ENCODE measurements around the gene BCL10. TPM values are rescaled to one million over a fixed set of nuclear protein-coding genes. Genes with fewer than 3 reads are reported as not detected.

BCL10 gene
- total RNA-seq, 4 donors from 2014 or later: 17.8 to 34.4 (median 22.2) TPM

GRCh38 chr1:85320371-85321131 lies 44.1 kb upstream of the BCL10 start:
- no peak overlapping the region for H3K4me3 ChIP-seq (ENCODE audit: low read depth, poor library complexity, severe bottlenecking)
- 61 to 65% methylated on average over 2 of the region's 2 CpGs for WGBS, 2 donors
- intact Hi-C loops (cut with DNase I; ENCODE audit: low total_unique reads): no loop called here
- no peak for DNase-seq (ENCODE audit: low spot score in 2 of 2)
- TF ChIP-seq, protein P1, sequence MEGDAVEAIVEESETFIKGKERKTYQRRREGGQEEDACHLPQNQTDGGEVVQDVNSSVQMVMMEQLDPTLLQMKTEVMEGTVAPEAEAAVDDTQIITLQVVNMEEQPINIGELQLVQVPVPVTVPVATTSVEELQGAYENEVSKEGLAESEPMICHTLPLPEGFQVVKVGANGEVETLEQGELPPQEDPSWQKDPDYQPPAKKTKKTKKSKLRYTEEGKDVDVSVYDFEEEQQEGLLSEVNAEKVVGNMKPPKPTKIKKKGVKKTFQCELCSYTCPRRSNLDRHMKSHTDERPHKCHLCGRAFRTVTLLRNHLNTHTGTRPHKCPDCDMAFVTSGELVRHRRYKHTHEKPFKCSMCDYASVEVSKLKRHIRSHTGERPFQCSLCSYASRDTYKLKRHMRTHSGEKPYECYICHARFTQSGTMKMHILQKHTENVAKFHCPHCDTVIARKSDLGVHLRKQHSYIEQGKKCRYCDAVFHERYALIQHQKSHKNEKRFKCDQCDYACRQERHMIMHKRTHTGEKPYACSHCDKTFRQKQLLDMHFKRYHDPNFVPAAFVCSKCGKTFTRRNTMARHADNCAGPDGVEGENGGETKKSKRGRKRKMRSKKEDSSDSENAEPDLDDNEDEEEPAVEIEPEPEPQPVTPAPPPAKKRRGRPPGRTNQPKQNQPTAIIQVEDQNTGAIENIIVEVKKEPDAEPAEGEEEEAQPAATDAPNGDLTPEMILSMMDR (IDR thresholded peaks at IDR 0.05): no peak
- no peak for TF ChIP-seq POLR2A (IDR thresholded peaks at IDR 0.05)

DNA sequence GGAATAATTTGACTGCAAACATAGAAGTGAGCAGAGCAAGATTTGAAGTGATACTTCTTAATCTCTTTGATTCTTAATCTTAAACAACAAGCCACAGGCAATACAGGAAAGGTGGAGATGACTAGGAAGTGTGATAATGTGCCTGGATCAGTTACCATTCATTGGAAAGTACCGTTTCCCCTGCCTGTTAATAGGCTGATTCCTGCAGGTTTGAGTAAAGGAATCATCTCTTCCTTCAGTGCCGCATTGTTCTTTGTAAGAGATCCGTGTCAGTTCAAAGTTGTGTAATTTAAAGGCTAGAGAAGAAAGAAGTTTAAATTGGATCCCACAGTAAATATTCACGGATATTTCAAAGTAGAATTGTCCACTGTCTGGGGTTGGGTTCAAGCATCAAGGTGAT lies 43.5 kb upstream of the BCL10 start:
- no peak for TF ChIP-seq POLR2A (IDR thresholded peaks at IDR 0.05)
- TF ChIP-seq, protein P1 (IDR thresholded peaks at IDR 0.05): no peak
- no peak overlapping the region for H3K4me3 ChIP-seq (ENCODE audit: low read depth, poor library complexity, severe bottlenecking)
- WGBS, 2 donors: 42 to 46% methylated on average over 4 of the region's 4 CpGs
- intact Hi-C loops (cut with DNase I; ENCODE audit: low total_unique reads): no loop called here
- no peak for DNase-seq (ENCODE audit: low spot score in 2 of 2)

DNA sequence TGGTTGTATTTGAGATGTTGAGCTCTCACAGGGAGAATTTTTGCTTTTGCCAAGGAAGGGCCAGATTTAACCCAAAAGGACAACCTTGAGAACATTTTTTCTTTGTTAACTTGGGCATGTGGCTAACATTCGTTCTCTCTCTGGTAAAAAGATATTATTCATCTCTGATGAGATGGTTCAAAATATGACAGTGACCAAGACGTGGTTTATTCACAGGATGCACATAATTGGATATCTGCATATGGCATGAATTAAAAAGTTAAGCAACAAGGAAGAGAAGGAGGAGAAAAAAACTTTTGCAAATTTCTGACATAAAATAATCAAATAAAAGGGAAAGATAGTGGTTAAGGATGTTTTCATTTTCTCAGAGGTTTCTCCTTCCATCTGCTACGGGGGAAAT lies 43.1 kb upstream of the BCL10 start:
- WGBS, 2 donors: 37 to 45% methylated on average over 3 of the region's 3 CpGs
- no peak for DNase-seq (ENCODE audit: low spot score in 2 of 2)
- no peak for TF ChIP-seq POLR2A (IDR thresholded peaks at IDR 0.05)
- TF ChIP-seq, protein P1 (IDR thresholded peaks at IDR 0.05): no peak
- H3K4me3 ChIP-seq (ENCODE audit: low read depth, poor library complexity, severe bottlenecking): no peak overlapping the region
- intact Hi-C loops (cut with DNase I; ENCODE audit: low total_unique reads): no loop called here

DNA sequence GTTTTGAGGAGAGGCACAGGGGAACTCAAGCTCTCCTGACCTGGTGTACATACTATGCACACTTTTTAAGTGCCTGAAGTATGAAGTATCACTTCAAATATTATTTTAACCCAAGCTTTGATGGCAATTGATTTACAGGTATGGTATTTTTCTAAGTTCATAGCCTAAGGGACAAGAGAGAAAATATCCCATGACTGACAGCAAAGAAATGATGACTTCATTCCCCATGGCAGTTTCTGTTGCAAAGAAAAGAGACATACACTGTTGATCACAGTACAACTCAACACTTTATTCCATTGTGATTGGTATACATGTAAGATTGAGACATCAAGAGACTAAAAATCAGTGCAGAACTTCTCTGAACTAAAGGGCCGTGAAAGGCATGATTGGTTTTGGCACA lies 41.8 kb upstream of the BCL10 start:
- H3K4me3 ChIP-seq (ENCODE audit: low read depth, poor library complexity, severe bottlenecking): no peak overlapping the region
- TF ChIP-seq POLR2A (IDR thresholded peaks at IDR 0.05): no peak
- TF ChIP-seq, protein P1 (IDR thresholded peaks at IDR 0.05): no peak
- DNase-seq (ENCODE audit: low spot score in 2 of 2): no peak
- 86 to 97% methylated on average over 1 of the region's 1 CpG for WGBS, 2 donors
- intact Hi-C loops (cut with DNase I; ENCODE audit: low total_unique reads): no loop called here

- intact Hi-C loops (cut with DNase I; ENCODE audit: low total_unique reads): no loop called here
- TF ChIP-seq, protein P1 (IDR thresholded peaks at IDR 0.05): no peak
- TF ChIP-seq POLR2A (IDR thresholded peaks at IDR 0.05): no peak
- WGBS, 2 donors: 54 to 55% methylated on average over 5 of the region's 5 CpGs
- DNase-seq (ENCODE audit: low spot score in 2 of 2): no peak
- no peak overlapping the region for H3K4me3 ChIP-seq (ENCODE audit: low read depth, poor library complexity, severe bottlenecking)
These were observed 41.1 kb upstream of the BCL10 start for GRCh38 chr1:85317560-85317959.

- intact Hi-C loops (cut with DNase I; ENCODE audit: low total_unique reads): no loop called here
- 90 to 98% methylated on average over 2 of the region's 2 CpGs for WGBS, 2 donors
- TF ChIP-seq POLR2A (IDR thresholded peaks at IDR 0.05): no peak
- TF ChIP-seq, protein P1 (IDR thresholded peaks at IDR 0.05): no peak
- DNase-seq (ENCODE audit: low spot score in 2 of 2): no peak
- H3K4me3 ChIP-seq (ENCODE audit: low read depth, poor library complexity, severe bottlenecking): no peak overlapping the region
These were observed 39.9 kb upstream of the BCL10 start for GRCh38 chr1:85316321-85316720.

Data from lower leg skin (tissue), 4 donors.